ENCODE results near the gene FAM53A. TPM values are rescaled to one million over a fixed set of nuclear protein-coding genes. Genes with fewer than 3 reads are reported as not detected.

FAM53A gene
- total and polyA plus RNA-seq, 2 donors (not counting 1 experiment from before 2014, with no cell fraction given): 0.65 to 0.99 TPM

DNA sequence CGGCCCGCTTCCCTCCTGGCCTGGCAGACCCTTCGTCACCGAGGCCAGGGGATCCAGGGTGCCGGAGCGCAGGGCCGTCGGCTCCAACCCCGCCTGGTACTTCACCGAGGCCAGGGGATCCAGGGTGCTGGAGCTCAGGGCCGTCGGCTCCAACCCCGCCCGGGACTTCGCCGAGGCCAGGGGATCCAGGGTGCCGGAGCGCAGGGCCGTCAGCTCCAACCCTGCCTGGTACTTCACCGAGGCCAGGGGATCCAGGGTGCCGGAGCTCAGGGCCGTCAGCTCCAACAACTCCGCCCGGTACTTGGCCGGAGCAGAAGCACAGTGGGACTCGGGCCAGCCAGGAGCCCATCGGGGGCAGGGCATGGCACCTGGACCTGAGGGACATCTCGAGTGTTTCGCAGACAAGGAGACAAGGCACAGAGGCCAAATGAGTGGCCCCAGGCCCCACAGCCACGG is 85.1 kb downstream of the FAM53A start:
- Histone ChIP-seq H3K9ac (ENCODE audit: insufficient read depth, low read length) (no peak overlapping the region), H3K4me1 (ENCODE audit: control insufficient read depth, extremely low read depth, insufficient read depth, low read length) (no peaks in the 10 kb centered on the region), H4K20me1 (ENCODE audit: control insufficient read depth, extremely low read depth, insufficient read depth, low read length) (no peaks in the 10 kb centered on the region), H3K36me3 (ENCODE audit: control insufficient read depth, insufficient read depth, low read length) (no peaks in the 10 kb centered on the region), H3K4me3 (replicated peaks in 1 of 4; ENCODE audit: control extremely low read depth in 1 of 4, insufficient read depth in 1 of 4, low read depth in 3 of 4, low read length in 4 of 4) (no peak overlapping the region), H3K79me2 (ENCODE audit: control insufficient read depth, insufficient read depth, low read length) (no peaks in the 10 kb centered on the region), H3K4me2 (ENCODE audit: extremely low read depth, insufficient read depth, low read length) (no peak overlapping the region), H3K9me3 (ENCODE audit: control insufficient read depth, insufficient read depth, low read depth, low read length) (no peaks in the 10 kb centered on the region), H3K27ac (ENCODE audit: insufficient read depth, low read length) (no peak overlapping the region), H2AFZ (ENCODE audit: low read length) (no peak overlapping the region), H3K27me3 (ENCODE audit: control insufficient read depth, insufficient read depth, low read length) (no peaks in the 10 kb centered on the region)
- DNase-seq (ENCODE audit: low read depth in 2 of 2): no peak
- TF ChIP-seq, protein P1, sequence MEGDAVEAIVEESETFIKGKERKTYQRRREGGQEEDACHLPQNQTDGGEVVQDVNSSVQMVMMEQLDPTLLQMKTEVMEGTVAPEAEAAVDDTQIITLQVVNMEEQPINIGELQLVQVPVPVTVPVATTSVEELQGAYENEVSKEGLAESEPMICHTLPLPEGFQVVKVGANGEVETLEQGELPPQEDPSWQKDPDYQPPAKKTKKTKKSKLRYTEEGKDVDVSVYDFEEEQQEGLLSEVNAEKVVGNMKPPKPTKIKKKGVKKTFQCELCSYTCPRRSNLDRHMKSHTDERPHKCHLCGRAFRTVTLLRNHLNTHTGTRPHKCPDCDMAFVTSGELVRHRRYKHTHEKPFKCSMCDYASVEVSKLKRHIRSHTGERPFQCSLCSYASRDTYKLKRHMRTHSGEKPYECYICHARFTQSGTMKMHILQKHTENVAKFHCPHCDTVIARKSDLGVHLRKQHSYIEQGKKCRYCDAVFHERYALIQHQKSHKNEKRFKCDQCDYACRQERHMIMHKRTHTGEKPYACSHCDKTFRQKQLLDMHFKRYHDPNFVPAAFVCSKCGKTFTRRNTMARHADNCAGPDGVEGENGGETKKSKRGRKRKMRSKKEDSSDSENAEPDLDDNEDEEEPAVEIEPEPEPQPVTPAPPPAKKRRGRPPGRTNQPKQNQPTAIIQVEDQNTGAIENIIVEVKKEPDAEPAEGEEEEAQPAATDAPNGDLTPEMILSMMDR (conservative IDR thresholded peaks at IDR 0.05 in 1 of 2, IDR thresholded peaks at IDR 0.05 in 1 of 2; ENCODE audit: low read depth in 1 of 2, low read length in 2 of 2): no peak
- no peak for TF ChIP-seq EZH2 (IDR thresholded peaks at IDR 0.05; ENCODE audit: low read length, missing control alignments)

DNA sequence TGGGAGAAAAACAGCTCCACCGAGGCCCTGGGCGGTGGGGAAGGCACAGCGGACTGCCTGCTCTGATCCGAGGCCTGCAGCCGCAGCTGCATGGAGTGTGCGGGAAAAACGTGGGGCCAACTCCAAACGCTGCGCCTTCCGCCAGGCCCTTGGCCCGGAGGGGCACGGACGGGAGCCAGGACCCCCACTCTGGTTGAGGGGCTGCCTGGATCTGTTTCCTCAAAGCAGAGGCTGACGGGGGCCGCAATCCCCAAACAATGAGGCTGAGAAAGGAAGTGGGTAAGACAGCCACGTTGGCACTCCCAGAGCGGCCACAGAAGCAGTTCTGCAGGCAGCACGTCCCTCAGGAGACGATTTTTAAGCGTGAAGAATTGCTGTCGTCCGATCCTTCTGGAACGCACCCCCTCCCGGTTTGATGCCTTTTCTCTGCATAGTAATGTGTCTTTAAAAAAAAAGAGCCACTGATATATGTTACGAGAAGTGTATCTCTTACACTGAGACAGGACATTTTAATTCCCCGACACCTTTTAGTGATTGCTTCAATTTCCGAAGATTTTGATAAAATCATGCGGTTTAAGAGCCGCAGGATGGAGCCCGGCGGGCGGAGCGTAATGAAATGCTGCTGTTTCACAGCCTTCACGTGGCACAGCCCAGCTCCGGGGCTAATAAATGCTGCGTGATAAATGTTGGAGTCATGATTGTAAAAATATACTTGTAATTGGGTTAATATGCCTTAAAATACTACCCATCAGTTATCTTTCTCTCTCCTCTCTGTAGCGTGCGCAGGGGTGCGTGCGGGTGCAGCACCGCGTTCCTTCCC is 85.7 kb downstream of the FAM53A start:
- H2AFZ ChIP-seq (ENCODE audit: low read length): no peak overlapping the region

More for the DNA sequence above, 85.7 kb downstream of the FAM53A start:
- Histone ChIP-seq H3K9ac (ENCODE audit: insufficient read depth, low read length) (no peak overlapping the region), H3K36me3 (ENCODE audit: control insufficient read depth, insufficient read depth, low read length) (no peaks in the 10 kb centered on the region), H4K20me1 (ENCODE audit: control insufficient read depth, extremely low read depth, insufficient read depth, low read length) (no peaks in the 10 kb centered on the region), H3K27ac (ENCODE audit: insufficient read depth, low read length) (no peak overlapping the region), H3K4me3 (replicated peaks in 1 of 4; ENCODE audit: control extremely low read depth in 1 of 4, insufficient read depth in 1 of 4, low read depth in 3 of 4, low read length in 4 of 4) (no peak overlapping the region), H3K79me2 (ENCODE audit: control insufficient read depth, insufficient read depth, low read length) (no peaks in the 10 kb centered on the region), H3K4me2 (ENCODE audit: extremely low read depth, insufficient read depth, low read length) (no peak overlapping the region), H3K4me1 (ENCODE audit: control insufficient read depth, extremely low read depth, insufficient read depth, low read length) (no peaks in the 10 kb centered on the region), H3K9me3 (ENCODE audit: control insufficient read depth, insufficient read depth, low read depth, low read length) (no peaks in the 10 kb centered on the region), H3K27me3 (ENCODE audit: control insufficient read depth, insufficient read depth, low read length) (no peaks in the 10 kb centered on the region)
- no peak for DNase-seq (ENCODE audit: low read depth in 2 of 2)
- TF ChIP-seq, protein P1 (conservative IDR thresholded peaks at IDR 0.05 in 1 of 2, IDR thresholded peaks at IDR 0.05 in 1 of 2; ENCODE audit: low read depth in 1 of 2, low read length in 2 of 2): no peak

All from fibroblast of lung (primary cell).